GM03348 (cell line): ENCODE results near the gene OOSP2.

Experiments
- DNase-seq: peaks from one replicate; pipeline ENCODE4 v3.0.0; 2012; ENCODE audit warnings: low spot score

The OOSP2 gene

GRCh38 chr11:60080535-60080934 lies 40.3 kb downstream of the OOSP2 start:
- no peak for DNase-seq

DNA sequence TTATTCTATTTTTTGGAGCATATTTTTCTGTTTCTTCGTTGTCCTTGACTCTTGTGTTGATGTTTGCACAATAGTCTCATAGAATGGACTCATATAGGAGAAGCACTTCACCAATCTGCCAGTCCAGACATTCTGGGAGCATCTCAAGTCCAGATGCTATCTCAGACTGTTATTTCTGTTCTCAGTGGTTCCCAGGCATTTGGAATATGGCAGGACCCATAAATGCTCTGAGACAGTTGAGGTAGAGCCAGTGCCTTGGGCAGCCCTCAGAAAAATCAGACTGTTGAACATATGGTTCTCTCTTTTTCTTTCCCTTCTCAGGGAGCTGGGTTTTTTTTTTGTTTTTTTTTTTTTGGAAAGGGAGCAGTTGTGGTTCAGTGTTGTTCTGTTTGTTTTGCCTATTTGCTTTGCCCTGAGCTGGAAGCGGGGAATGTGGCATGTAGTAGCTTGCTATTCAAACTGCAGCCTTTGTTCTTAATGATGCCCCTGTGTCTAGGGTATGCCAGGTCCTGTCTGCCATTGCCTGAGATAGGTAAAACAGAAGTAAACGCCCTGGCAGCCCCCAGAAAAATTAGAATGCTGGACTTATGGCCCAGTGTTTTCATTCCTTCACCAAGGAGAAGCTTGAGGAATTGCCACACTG lies 44.5 kb downstream of the OOSP2 start:
- no peak for DNase-seq

DNA sequence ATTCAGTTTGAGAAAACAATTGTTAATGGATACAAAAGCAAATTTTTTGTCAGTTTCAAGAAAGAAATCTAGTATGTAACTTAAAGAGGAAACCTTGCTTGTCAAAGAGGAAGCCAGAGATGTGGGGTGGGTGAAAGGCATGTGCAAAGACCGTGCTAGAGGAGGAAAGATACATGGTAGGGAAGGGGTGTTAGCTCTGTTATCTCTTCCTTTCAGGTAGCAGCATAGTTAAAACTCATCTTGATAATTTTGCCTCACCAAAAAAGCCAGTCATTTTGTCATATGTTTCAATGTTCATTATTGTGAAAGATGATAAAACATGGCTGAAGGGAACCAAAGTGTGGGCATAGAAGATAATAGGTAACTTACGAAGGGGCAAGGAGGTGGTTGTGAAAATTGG lies 45.7 kb downstream of the OOSP2 start:
- no peak for DNase-seq

- DNase-seq = no peak
Observed at GRCh38 chr11:60087239-60087638, 47.0 kb downstream of the OOSP2 start.

- DNase-seq = no peak
Observed at GRCh38 chr11:60088364-60088763, 48.2 kb downstream of the OOSP2 start, which contains the start of gene MS4A2. Gene MS4A2, plus strand, starts transcription at chr11:60088664. Its CDS starts 102 bp downstream, at chr11:60088766.

DNA sequence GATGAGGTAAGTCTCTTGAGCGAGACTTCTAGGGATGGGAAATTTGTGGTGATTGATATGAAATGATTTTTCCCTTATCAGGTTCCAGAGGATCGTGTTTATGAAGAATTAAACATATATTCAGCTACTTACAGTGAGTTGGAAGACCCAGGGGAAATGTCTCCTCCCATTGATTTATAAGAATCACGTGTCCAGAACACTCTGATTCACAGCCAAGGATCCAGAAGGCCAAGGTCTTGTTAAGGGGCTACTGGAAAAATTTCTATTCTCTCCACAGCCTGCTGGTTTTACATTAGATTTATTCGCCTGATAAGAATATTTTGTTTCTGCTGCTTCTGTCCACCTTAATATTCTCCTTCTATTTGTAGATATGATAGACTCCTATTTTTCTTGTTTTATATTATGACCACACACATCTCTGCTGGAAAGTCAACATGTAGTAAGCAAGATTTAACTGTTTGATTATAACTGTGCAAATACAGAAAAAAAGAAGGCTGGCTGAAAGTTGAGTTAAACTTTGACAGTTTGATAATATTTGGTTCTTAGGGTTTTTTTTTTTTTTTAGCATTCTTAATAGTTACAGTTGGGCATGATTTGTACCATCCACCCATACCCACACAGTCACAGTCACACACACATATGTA lies 55.4 kb downstream of the OOSP2 start:
- DNase-seq = no peak

- DNase-seq = no peak
Observed at GRCh38 chr11:60097189-60097588, 57.0 kb downstream of the OOSP2 start.
